ENCODE measurements around the gene LRIG1.

GRCh38 chr3:66398228-66399025 lies 102.4 kb downstream of the LRIG1 start:
- TF ChIP-seq ZNF24 (tag by site-specific recombination; IDR thresholded peaks at IDR 0.05), result no peak
- no peak for TF ChIP-seq ZNF169 (tag by site-specific recombination; IDR thresholded peaks at IDR 0.05)
- TF ChIP-seq CTCF (tag by site-specific recombination; IDR thresholded peaks at IDR 0.05), result no peak
- no peak for TF ChIP-seq SALL2 (tag by site-specific recombination; IDR thresholded peaks at IDR 0.05; ENCODE audit: borderline replicate concordance)
- no peak for TF ChIP-seq ATF2 (tag by site-specific recombination; IDR thresholded peaks at IDR 0.05; ENCODE audit: low read depth)
- TF ChIP-seq ZBTB8A (tag by site-specific recombination; IDR thresholded peaks at IDR 0.05), result no peak
- no peak for TF ChIP-seq PBX3 (CRISPR knock-in tag; IDR thresholded peaks at IDR 0.05)
- no peak for TF ChIP-seq ZNF335 (tag by site-specific recombination; conservative IDR thresholded peaks at IDR 0.05)
- TF ChIP-seq FEZF1 (tag by site-specific recombination; IDR thresholded peaks at IDR 0.05), result no peak
- TF ChIP-seq TCF7L2 (IDR thresholded peaks at IDR 0.05; ENCODE audit: borderline replicate concordance, low read depth, low read length), result no peak
- TF ChIP-seq ZBTB7A (tag by site-specific recombination; IDR thresholded peaks at IDR 0.05; ENCODE audit: low read depth), result no peak
- no peak for TF ChIP-seq BCL11A (tag by site-specific recombination; IDR thresholded peaks at IDR 0.05; ENCODE audit: low read depth)
- no peak for TF ChIP-seq KLF16 (tag by site-specific recombination; IDR thresholded peaks at IDR 0.05)
- no peak for TF ChIP-seq ZNF138 (tag by site-specific recombination; IDR thresholded peaks at IDR 0.05; ENCODE audit: borderline replicate concordance)
